HT-29 (cell line): Measurements from ENCODE around the gene ZNF99. TPM values are rescaled to one million over a fixed set of nuclear protein-coding genes. Genes with fewer than 3 reads are reported as not detected.
"Not testable (repeated sequence)": the region's sequence is repeated elsewhere in the genome, so short reads cannot be mapped to it uniquely, and the experiment has no call there.

Experiments
- DNase-seq: peaks from one replicate; pipeline ENCODE4 v3.0.0-alpha.2; 2015; ENCODE audit warnings: low spot score
- small RNA-seq: library from RNA; depleted of rRNA; stranded (forward); fragments of <200 nt; gene quantifications from one replicate; pipeline ENCODE3, GENCODE V24; 2014
- total RNA-seq: library from RNA; depleted of rRNA; stranded (reverse); fragments of >200 nt; shearing (Covaris generic); gene quantifications from 2 replicates; pipeline ENCODE4 v1.2.3, GENCODE V29; 2014; rRNA removed

Gene ZNF99
- not detected in 2 replicates for total RNA-seq

DNA sequence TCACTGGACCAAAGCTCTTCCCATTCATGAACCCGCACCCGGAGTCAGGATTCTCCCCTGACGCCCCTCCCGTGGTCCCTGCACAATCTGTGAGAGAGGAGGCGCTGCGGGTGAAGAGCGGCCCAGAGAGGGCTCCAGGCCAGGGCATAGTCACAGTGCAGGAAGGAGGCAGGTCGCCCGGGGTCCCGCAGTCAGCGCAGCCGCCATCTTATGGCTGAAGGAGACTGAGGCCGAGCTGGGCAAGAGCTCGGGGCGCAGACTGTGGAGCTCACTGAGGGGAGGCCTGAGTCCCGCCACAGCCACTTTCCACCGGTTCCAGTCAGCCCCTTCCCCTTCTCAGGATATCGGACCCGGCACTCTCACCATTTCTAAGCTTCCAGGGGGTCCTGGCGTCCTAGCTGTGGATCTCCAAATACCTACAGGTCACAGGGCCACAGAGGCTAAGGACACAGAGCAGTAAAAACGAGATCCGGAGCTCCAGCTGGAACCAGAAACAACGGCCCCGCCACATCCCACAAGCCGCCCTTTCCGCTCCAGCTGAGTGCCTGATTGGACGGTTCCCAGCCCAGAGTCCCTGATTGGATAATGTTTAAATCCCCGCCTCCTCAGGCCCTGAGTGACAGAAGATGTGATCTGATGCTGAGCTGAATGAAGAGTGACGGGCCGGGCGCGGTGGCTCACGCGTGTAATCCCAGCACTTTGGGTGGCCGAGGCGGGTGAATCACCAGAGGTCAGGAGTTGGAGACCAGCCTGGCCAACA lies at the start of gene ZNF99:
Gene ZNF99, minus strand, starts transcription at position 501 of the 760 bp plus-strand sequence. Its CDS starts 135 bp downstream, at position 366.
- DNase-seq = no peak

- DNase-seq = no peak
Measured at GRCh38 chr19:22832031-22832762, 48.2 kb upstream of the ZNF99 start, which contains the start of gene ZNF723. Gene ZNF723, plus strand, starts transcription at chr19:22832291. Its CDS starts 89 bp downstream, at chr19:22832380.

- DNase-seq = no peak
Measured at GRCh38 chr19:22831211-22831610, 47.3 kb upstream of the ZNF99 start.

GRCh38 chr19:22814124-22814523 lies 30.2 kb upstream of the ZNF99 start:
- DNase-seq = no peak

DNA sequence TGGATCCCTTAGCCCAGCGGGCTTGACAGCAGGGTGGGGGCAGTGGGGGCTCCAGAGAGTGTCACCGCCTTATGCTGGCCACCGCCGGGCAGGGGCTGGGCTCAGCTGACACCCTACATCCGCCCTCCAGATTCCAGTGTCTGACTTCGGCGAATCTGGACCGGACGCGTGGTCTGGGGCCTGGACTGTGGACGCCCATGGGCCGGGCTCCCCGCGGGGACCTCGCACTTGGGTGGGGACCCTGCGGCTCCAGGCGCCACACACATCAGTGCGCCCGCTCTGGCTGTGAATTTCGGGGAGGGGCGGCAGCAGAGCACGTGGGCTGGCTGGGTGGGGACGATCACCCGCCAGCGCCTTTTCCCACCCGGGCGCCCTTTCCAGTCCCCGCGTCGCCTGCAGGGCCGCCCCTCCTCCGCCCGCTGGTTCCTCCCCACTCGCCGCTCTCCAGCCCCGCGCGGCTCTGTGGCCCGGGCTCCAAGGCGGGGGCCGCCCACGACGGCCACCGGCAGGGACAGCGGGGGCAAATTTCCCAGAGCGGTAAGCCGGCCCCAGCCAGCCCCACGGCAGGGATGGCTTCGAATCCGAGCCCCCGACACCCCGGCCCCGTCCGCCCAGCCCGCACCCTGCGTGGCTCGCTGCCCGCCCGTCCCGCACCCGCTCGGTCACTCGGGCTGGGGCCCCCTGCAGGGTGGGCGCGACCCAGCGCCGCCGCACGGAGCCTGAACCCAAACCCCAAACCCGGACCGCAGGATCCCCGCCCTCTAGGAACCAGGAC lies 23.3 kb upstream of the ZNF99 start:
- DNase-seq = no peak

GRCh38 chr19:22806418-22806817 lies 22.5 kb upstream of the ZNF99 start:
- no peak for DNase-seq

GRCh38 chr19:22797040-22797439 lies 13.1 kb upstream of the ZNF99 start:
- DNase-seq = no peak

DNA sequence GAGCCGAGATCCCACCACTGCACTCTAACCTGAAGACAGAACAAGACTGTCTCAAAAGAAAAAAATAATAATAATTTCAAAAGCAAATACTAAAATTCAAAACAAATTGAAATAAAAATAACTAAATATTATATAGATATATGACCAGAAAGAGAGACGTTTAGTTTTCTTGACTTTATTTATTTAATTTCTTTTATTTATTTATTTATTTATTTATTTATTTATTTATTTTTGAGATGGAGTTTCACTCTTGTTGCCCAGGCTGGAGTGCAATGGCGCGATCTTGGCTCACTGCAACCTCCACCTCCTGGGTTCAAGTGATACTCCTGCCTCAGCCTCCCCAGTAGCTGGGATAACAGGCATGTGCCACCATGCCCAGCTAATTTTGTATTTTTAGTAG lies 8.9 kb upstream of the ZNF99 start:
- not testable (repeated sequence) for DNase-seq

DNA sequence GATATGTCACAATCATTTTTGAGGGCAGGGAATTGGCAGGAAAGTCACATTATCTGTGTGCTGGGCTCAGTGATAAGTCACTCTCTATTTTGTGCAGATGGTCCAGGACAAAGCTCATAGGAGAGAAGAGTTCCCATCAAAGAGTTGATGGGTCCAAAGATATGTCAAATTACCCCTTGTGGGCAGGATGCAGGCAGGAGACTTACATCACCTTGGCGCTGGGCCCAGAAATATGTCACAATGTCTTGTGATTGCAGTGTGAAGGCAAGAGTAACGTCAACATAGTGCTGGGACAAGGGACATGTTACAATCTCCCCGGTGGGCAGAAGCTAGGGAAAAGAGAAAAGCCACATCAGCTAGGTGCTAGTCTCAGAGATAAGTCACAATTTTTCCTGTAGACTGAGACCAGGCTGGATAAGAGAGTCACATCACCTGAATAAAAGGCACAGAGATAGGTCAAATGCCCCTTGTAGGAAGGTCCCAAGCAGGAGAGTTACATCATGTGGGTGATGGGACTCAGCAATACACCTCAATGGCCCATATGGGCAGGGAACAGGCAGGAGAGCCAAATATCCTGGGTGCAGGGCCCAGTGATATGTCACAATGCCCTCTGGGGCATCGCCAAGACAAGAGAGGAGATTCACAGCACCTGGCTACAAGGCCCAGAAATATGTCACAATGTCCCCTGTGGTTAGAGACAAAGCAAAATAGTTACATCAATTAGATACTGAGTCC lies 47.9 kb downstream of the ZNF99 start:
- DNase-seq = no peak

DNA sequence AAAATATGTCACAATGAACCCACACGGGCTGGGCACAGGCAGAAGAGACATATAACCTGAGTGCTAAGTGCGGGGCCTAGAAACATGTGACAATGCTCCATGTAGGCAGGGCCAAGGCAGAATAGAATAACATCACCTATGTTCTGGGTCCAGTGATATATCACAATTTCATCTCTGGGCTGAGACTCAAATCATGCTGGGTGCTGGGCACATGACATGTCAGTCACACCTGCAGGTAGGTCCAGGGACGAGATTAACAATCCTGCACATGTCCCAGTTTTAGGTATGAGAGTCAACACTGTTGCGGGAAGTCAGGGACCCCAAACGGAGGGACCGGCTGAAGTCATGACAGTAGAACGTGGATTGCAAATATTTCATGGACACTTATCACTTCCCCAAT lies 50.3 kb downstream of the ZNF99 start:
- DNase-seq = no peak

DNA sequence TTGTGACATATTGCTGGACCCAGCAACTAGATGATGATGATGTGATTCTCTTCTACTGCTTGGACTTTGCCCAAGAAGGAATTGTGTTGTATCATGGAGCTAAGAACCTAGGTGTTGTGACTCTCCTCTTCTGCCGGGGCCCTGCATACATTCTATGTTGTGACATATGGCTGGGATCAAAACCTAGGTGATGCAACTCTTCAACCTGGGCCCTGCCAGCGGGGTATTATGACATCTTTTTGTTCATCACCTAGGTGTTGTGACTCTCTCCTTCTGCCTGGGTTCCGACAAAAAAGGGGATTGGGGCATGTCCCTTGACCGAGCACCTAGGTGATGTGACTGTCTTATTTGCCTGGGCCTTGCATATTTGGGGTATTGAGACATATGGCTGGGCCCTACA lies 55.7 kb downstream of the ZNF99 start:
- not testable (repeated sequence) for DNase-seq

- not testable (repeated sequence) for DNase-seq
Measured at GRCh38 chr19:22721533-22721932, 62.4 kb downstream of the ZNF99 start.

DNA sequence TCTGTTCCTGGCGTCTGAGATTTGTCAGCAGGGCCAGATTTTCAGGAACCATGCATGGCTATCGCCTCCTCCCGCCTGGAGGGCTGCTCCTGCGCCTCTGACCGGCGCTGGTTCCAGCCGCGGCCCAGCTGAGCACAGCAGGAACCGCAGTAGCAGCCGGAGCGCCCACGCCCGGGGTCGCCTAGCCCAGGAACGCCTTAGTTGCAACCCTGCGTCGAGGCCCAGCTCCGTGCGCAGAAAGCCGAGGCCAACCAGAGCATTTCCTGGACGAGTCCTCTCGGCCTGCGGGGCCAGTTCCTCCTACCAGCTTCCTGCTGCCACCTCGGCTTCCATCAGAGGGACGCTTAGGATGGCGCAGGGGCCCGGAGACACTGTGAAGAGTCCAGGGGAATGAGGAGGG lies 75.0 kb downstream of the ZNF99 start:
- no peak for DNase-seq

DNA sequence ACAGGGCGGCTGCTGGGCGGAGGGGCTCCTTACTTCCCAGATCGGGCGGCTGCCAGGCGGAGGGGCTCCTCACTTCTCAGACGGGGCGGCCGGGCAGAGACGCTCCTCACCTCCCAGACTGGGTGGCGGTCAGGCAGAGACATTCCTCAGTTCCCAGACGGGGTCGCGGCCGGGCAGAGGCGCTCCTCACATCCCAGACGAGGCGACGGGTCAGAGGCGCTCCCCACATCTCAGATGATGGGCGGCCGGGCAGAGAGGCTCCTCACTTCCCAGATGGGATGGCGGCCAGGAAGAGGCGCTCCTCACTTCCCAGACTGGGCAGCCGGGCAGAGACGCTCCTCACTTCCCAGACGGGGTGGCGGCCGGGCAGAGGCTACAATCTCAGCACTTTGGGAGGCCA lies 80.9 kb downstream of the ZNF99 start:
- DNase-seq = not testable (repeated sequence)

- DNase-seq = not testable (repeated sequence)
Measured at GRCh38 chr19:22702661-22703060, 81.3 kb downstream of the ZNF99 start.

Small RNAs within 50 kb of the gene (small RNA-seq; reads per million reads assigned to genes)
- gene AC008626.1 = not detected
- gene AC008626.2 = not detected

Other genes starting within 250 kb of the ZNF99 start
- gene ZNF492, start 149.8 kb downstream of the ZNF99 start, total RNA-seq = not detected in 2 replicates
- not detected in 2 replicates for gene ZNF723, start 48.1 kb upstream of the ZNF99 start, total RNA-seq
- gene ZNF728, start 219.0 kb upstream of the ZNF99 start, total RNA-seq = not detected in 2 replicates